Esophagus muscularis mucosa (tissue), 4 donors: ENCODE data around the gene GPR157. TPM values are rescaled to one million over a fixed set of nuclear protein-coding genes. Genes with fewer than 3 reads are reported as not detected.
"Not testable (repeated sequence)": the region's sequence is repeated elsewhere in the genome, so short reads cannot be mapped to it uniquely, and the experiment has no call there.

Experiments
- DNase-seq: peaks from one replicate; pipeline ENCODE4 v3.0.0-alpha.2; 2017; ENCODE audit errors: extremely low spot score
- H3K27ac ChIP-seq, 4 donors: fragments of 200-600 bp; sonication (generic); replicated peaks in 1 of 4; 1 replicate in 3 of 4; 2 replicates in 1 of 4; pipeline ENCODE4 v1.5.1; 2016 to 2019; ENCODE audit warnings: mild to moderate bottlenecking in 1 of 4
- H3K27me3 ChIP-seq, 4 donors: fragments of 200-600 bp; sonication (generic); one replicate each; pipeline versions ENCODE4 v1.5.1 to v1.6.0; 2016 to 2019
- H3K36me3 ChIP-seq, 4 donors: fragments of 200-600 bp; sonication (generic); one replicate each; pipeline ENCODE4 v1.5.1; 2016 to 2019
- H3K4me1 ChIP-seq, 4 donors: fragments of 200-600 bp; sonication (generic); one replicate each; pipeline ENCODE4 v1.5.1; 2016 to 2019
- H3K4me3 ChIP-seq, 4 donors: fragments of 200-600 bp; sonication (generic); 1 replicate in 2 of 4; 2 replicates in 2 of 4; pipeline ENCODE4 v1.5.1; 2016 to 2019; ENCODE audit warnings: mild to moderate bottlenecking in 4 of 4, moderate library complexity in 1 of 4
- H3K9me3 ChIP-seq, 4 donors: fragments of 200-600 bp; sonication (generic); 1 replicate in 3 of 4; 2 replicates in 1 of 4; pipeline ENCODE4 v1.5.1; 2016 to 2019
- CTCF ChIP-seq, 3 experiments: fragments of 200-600 bp in 2 of 3; fragments of 450-650 bp in 1 of 3; sonication (generic) in 2 of 3; IDR thresholded peaks; one replicate each; pipeline ENCODE4 v1.5.1; 2017 to 2019; ENCODE audit warnings: antibody characterized with exemption in 3 of 3, mild to moderate bottlenecking in 2 of 3, moderate library complexity in 1 of 3
- EP300 ChIP-seq: sonication (generic); formaldehyde crosslinking; IDR thresholded peaks from one replicate; pipeline ENCODE4 v1.6.1; 2017; ENCODE audit warnings: antibody characterized with exemption
- POLR2A ChIP-seq: fragments of 450-650 bp; IDR thresholded peaks from one replicate; pipeline ENCODE4 v1.6.1; 2017; ENCODE audit warnings: antibody characterized with exemption, moderate library complexity, mild to moderate bottlenecking, low read depth
- POLR2AphosphoS5 ChIP-seq, 2 donors: sonication (generic); formaldehyde crosslinking; IDR thresholded peaks; one replicate each; pipeline ENCODE4 v1.6.1; 2017; ENCODE audit warnings: antibody characterized with exemption in 2 of 2
- WGBS: methylation state at CpG from one replicate; pipeline ENCODE4 v1.1.5; 2018; 5-methylcytosine and 5-hydroxymethylcytosine counted together
- intact Hi-C: fragments of 100-400 bp; cut with DNase I; formaldehyde crosslinking; loops from one replicate; pipeline ENCODE4 v1.15.1; 2023
- total RNA-seq, 4 donors: library from RNA; depleted of rRNA; stranded (reverse); fragments of >200 nt; gene quantifications; one replicate each; pipeline versions ENCODE4 v1.1.0 to v1.2.1, GENCODE V29; 2016

Gene GPR157
- total RNA-seq, 4 donors from 2014 or later: 2.5 to 8.4 (median 3.8) TPM

- intact Hi-C loops: no loop called here
- TF ChIP-seq EP300 (no peak), CTCF (IDR thresholded peaks at IDR 0.05) (no peak), POLR2AphosphoS5 (IDR thresholded peaks at IDR 0.05) (no peak), POLR2A (no peak)
Measured at GRCh38 chr1:9099555-9099954, 29.3 kb downstream of the GPR157 start.

GRCh38 chr1:9097947-9098705 is 30.8 kb downstream of the GPR157 start:
- peaks cover 0 to 4% (median 0%) of the 10 kb centered on the region in 4 donors for H3K4me1 ChIP-seq
- DNase-seq: no peak
- no peaks in the 10 kb centered on the region for H3K27me3 ChIP-seq
- TF ChIP-seq EP300: no peak
- no peak for TF ChIP-seq CTCF (IDR thresholded peaks at IDR 0.05)
- TF ChIP-seq POLR2AphosphoS5 (IDR thresholded peaks at IDR 0.05): no peak
- no peak for TF ChIP-seq POLR2A
- H3K9me3 ChIP-seq: no peaks in the 10 kb centered on the region
- 81% methylated on average over 10 of the region's 13 CpGs for WGBS
- no peak overlapping the region for H3K27ac ChIP-seq
- intact Hi-C loops: no loop called here
- H3K4me3 ChIP-seq: no peak overlapping the region
- H3K36me3 ChIP-seq: peaks cover 0 to 10% (median 5%) of the 10 kb centered on the region in 4 donors

More at GRCh38 chr1:9099555-9099954, 29.3 kb downstream of the GPR157 start:
- Histone ChIP-seq H3K4me1 (peaks cover 0 to 4% (median 0%) of the 10 kb centered on the region in 4 donors), H3K27me3 (no peaks in the 10 kb centered on the region), H3K27ac (no peak overlapping the region), H3K36me3 (peaks cover 8 to 24% (median 18%) of the 10 kb centered on the region in 4 donors), H3K4me3 (no peak overlapping the region), H3K9me3 (no peaks in the 10 kb centered on the region)
- 93% methylated on average over 7 of the region's 7 CpGs for WGBS
- no peak for DNase-seq

DNA sequence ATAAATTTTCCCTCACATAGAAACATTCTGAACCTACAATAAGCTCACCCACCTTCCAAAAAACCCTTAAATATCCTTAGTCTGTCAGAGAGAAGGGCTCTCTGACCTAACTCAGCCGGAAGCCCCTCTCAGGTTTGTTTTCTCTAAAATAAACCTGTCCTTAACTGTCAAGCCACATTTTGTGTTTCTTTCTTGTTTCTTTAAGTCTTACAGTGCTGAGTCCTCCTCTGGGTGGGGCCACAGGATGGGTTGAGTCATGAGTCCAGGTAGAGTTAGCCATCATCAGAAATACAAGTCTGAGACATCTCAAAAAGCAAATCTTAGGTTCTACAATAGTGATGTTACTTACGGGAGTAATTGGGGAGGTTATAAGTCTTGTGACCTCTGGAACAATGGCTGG is 33.1 kb downstream of the GPR157 start:
- H3K27ac ChIP-seq: no peak overlapping the region
- TF ChIP-seq EP300: no peak
- TF ChIP-seq POLR2A: no peak
- no peak for TF ChIP-seq CTCF (IDR thresholded peaks at IDR 0.05)
- no peak for TF ChIP-seq POLR2AphosphoS5 (IDR thresholded peaks at IDR 0.05)
- intact Hi-C loops: no loop called here
- H3K4me1 ChIP-seq: peaks cover 0 to 4% (median 0%) of the 10 kb centered on the region in 4 donors
- DNase-seq: no peak
- H3K36me3 ChIP-seq: no peaks in the 10 kb centered on the region
- H3K9me3 ChIP-seq: no peaks in the 10 kb centered on the region
- WGBS: 93% methylated on average over 2 of the region's 2 CpGs
- no peak overlapping the region for H3K4me3 ChIP-seq
- H3K27me3 ChIP-seq: no peaks in the 10 kb centered on the region

DNA sequence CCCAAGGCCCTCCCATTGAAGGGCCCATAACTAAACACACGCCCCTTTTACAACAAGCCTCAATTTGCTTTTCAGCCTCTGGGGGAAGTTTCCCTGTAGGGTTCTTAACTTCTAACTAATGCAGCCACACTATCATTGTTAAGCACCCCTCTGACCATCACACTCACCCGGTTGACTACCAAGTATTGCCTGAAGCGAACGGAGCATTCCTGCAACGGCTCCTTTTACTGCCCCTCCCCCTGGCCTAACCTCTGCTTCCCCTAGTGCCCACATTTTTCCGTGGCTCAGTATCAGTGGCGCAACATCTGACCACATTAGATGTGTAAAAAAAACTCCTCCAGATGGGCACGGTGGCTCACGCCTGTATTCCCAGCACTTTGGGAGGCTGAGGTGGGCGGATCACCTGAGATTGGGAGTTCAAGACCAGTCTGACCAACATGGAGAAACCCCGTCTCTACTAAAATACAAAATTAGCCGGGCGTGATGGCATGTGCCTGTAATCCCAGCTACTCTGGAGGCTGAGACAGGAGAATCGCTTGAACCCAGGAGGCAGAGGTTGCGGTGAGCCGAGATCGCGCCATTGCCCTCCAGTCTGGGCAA is 34.8 kb downstream of the GPR157 start:
- DNase-seq, H3K36me3 ChIP-seq, H3K4me1 ChIP-seq, H3K9me3 ChIP-seq, H3K27ac ChIP-seq, H3K4me3 ChIP-seq, intact Hi-C loops, H3K27me3 ChIP-seq: not testable (repeated sequence)
- WGBS: 76% methylated on average over 18 of the region's 18 CpGs

GRCh38 chr1:9093581-9093980 is 35.3 kb downstream of the GPR157 start:
- TF ChIP-seq POLR2AphosphoS5 (IDR thresholded peaks at IDR 0.05) (no peak), POLR2A (no peak), CTCF (IDR thresholded peaks at IDR 0.05) (no peak), EP300 (no peak)
- Histone ChIP-seq H3K27ac (no peak overlapping the region), H3K27me3 (no peaks in the 10 kb centered on the region), H3K4me1 (peaks cover 0 to 2% (median 0%) of the 10 kb centered on the region in 4 donors), H3K36me3 (no peaks in the 10 kb centered on the region), H3K9me3 (no peaks in the 10 kb centered on the region), H3K4me3 (no peak overlapping the region)
- WGBS: 72% methylated on average over 6 of the region's 6 CpGs
- intact Hi-C loops: no loop called here
- DNase-seq: no peak
